Smooth muscle cell (in vitro differentiated cells): Measurements from ENCODE around the gene CTRB1. TPM values are rescaled to one million over a fixed set of nuclear protein-coding genes. Genes with fewer than 3 reads are reported as not detected.

Experiments used
- DNase-seq: peaks from one replicate; lab custom pipeline; 2025; ENCODE audit not compliant: unreplicated experiment; lab: John Stamatoyannopoulos, UW
- H2AFZ ChIP-seq: fragments of 200-600 bp; sonication (generic); 2 replicates; pipeline ENCODE4 v1.6.0; 2016; ENCODE audit warnings: antibody characterized with exemption, low read depth, mild to moderate bottlenecking
- H3F3A ChIP-seq: fragments of 200-600 bp; sonication (generic); 2 replicates; pipeline ENCODE4 v1.6.0; 2017; ENCODE audit warnings: antibody characterized with exemption, low read depth
- H3K27ac ChIP-seq: fragments of 200-600 bp; sonication (generic); 2 replicates; pipeline ENCODE4 v1.5.1; 2016; ENCODE audit warnings: low read depth, mild to moderate bottlenecking
- H3K27me3 ChIP-seq: fragments of 200-600 bp; sonication (generic); 2 replicates; pipeline ENCODE4 v1.6.1; 2016; ENCODE audit warnings: low read depth, mild to moderate bottlenecking
- H3K36me3 ChIP-seq: fragments of 200-600 bp; sonication (generic); 2 replicates; pipeline ENCODE4 v1.5.1; 2016; ENCODE audit warnings: low read depth
- H3K4me1 ChIP-seq: fragments of 200-600 bp; sonication (generic); 2 replicates; pipeline ENCODE4 v1.5.1; 2016; ENCODE audit warnings: low read depth
- H3K4me2 ChIP-seq: fragments of 200-600 bp; sonication (generic); 2 replicates; pipeline ENCODE4 v1.6.0; 2016; ENCODE audit warnings: mild to moderate bottlenecking
- H3K4me3 ChIP-seq: fragments of 200-600 bp; sonication (generic); 2 replicates; pipeline ENCODE4 v1.5.1; 2016; ENCODE audit warnings: mild to moderate bottlenecking
- H3K79me2 ChIP-seq: fragments of 200-600 bp; sonication (generic); 2 replicates; pipeline ENCODE4 v1.6.0; 2016; ENCODE audit warnings: low read depth, mild to moderate bottlenecking
- H3K9ac ChIP-seq: fragments of 200-600 bp; sonication (generic); 2 replicates; pipeline ENCODE4 v1.6.0; 2016; ENCODE audit warnings: low read depth
- H3K9me3 ChIP-seq: fragments of 200-600 bp; sonication (generic); replicated peaks from 2 replicates; pipeline ENCODE4 v1.5.1; 2016; ENCODE audit warnings: low read depth
- H4K20me1 ChIP-seq: fragments of 200-600 bp; sonication (generic); 2 replicates; pipeline ENCODE4 v1.6.0; 2016; ENCODE audit warnings: low read depth
- CTCF ChIP-seq: fragments of 200-600 bp; sonication (generic); IDR thresholded peaks from 2 replicates; pipeline ENCODE4 v1.5.1; 2017; ENCODE audit warnings: borderline replicate concordance, mild to moderate bottlenecking, antibody characterized with exemption; ENCODE audit not compliant: insufficient read depth, poor library complexity, severe bottlenecking
- WGBS: methylation state at CpG from one replicate; pipeline ENCODE4 v1.1.7; 2016; ENCODE audit warnings: low lambda C conversion rate; 5-methylcytosine and 5-hydroxymethylcytosine counted together
- polyA plus RNA-seq: library from polyadenylated mRNA; unstranded; fragments of >200 nt; fragmentation: Nextera tagmentation; extraction: Ambion mirVana; gene quantifications from 2 replicates; pipeline ENCODE4 v1.2.1, GENCODE V29; 2016
- total RNA-seq: library from RNA; depleted of rRNA; stranded (reverse); fragments of >200 nt; gene quantifications from 2 replicates; pipeline ENCODE4 v1.2.3, GENCODE V29; 2014

Gene CTRB1
- total and polyA plus RNA-seq, 2 experiments from 2014 or later = 1.9 TPM; not detected in 1

GRCh38 chr16:75216576-75216975 lies 2.2 kb upstream of the CTRB1 start:
- H3K27me3 ChIP-seq = no peaks in the 10 kb centered on the region
- no peaks in the 10 kb centered on the region for H3F3A ChIP-seq
- H3K4me3 ChIP-seq = no peak overlapping the region
- H3K27ac ChIP-seq = peak overlapping the region; percentile 79
- H3K4me2 ChIP-seq = no peak overlapping the region
- no peak for TF ChIP-seq CTCF
- H3K9ac ChIP-seq = peak overlapping the region; percentile 30
- no peaks in the 10 kb centered on the region for H3K9me3 ChIP-seq
- no peaks in the 10 kb centered on the region for H3K36me3 ChIP-seq
- no peaks in the 10 kb centered on the region for H3K79me2 ChIP-seq
- 92% methylated on average over 7 of the region's 7 CpGs for WGBS
- no peaks in the 10 kb centered on the region for H3K4me1 ChIP-seq
- no peak for DNase-seq
- no peak overlapping the region for H2AFZ ChIP-seq
- no peaks in the 10 kb centered on the region for H4K20me1 ChIP-seq

GRCh38 chr16:75217389-75217851 lies 1.4 kb upstream of the CTRB1 start:
- H3K27me3 ChIP-seq = no peaks in the 10 kb centered on the region
- H3K4me2 ChIP-seq = no peak overlapping the region
- no peaks in the 10 kb centered on the region for H4K20me1 ChIP-seq
- H2AFZ ChIP-seq = no peak overlapping the region
- no peaks in the 10 kb centered on the region for H3K9me3 ChIP-seq
- WGBS = 76% methylated on average over 11 of the region's 11 CpGs
- no peak for TF ChIP-seq CTCF
- no peaks in the 10 kb centered on the region for H3K4me1 ChIP-seq
- no peak overlapping the region for H3K4me3 ChIP-seq
- H3F3A ChIP-seq = no peaks in the 10 kb centered on the region
- H3K9ac ChIP-seq = peak overlapping the region; percentile 16
- no peak for DNase-seq
- H3K79me2 ChIP-seq = no peaks in the 10 kb centered on the region
- H3K27ac ChIP-seq = peak overlapping the region; percentile 79
- no peaks in the 10 kb centered on the region for H3K36me3 ChIP-seq

- no peak for DNase-seq
- no peaks in the 10 kb centered on the region for H3K27me3 ChIP-seq
- no peak overlapping the region for H3K4me2 ChIP-seq
- no peaks in the 10 kb centered on the region for H3K79me2 ChIP-seq
- no peak overlapping the region for H3K27ac ChIP-seq
- H2AFZ ChIP-seq = no peak overlapping the region
- H3K9me3 ChIP-seq = no peaks in the 10 kb centered on the region
- H3K36me3 ChIP-seq = no peaks in the 10 kb centered on the region
- TF ChIP-seq CTCF = no peak
- no peaks in the 10 kb centered on the region for H3K4me1 ChIP-seq
- H3K9ac ChIP-seq = no peak overlapping the region
- 91% methylated on average over 4 of the region's 4 CpGs for WGBS
- no peaks in the 10 kb centered on the region for H4K20me1 ChIP-seq
- H3F3A ChIP-seq = no peaks in the 10 kb centered on the region
- H3K4me3 ChIP-seq = no peak overlapping the region
Observed at GRCh38 chr16:75219088-75219487, 300 bp downstream of the CTRB1 start.

GRCh38 chr16:75219838-75220237 lies 1.1 kb downstream of the CTRB1 start:
- no peaks in the 10 kb centered on the region for H3K4me1 ChIP-seq
- DNase-seq = no peak
- no peaks in the 10 kb centered on the region for H3K79me2 ChIP-seq
- H3K36me3 ChIP-seq = no peaks in the 10 kb centered on the region
- H3K9me3 ChIP-seq = no peaks in the 10 kb centered on the region
- no peak overlapping the region for H2AFZ ChIP-seq
- H4K20me1 ChIP-seq = peaks cover 6% of the 10 kb centered on the region
- TF ChIP-seq CTCF = no peak
- H3F3A ChIP-seq = no peaks in the 10 kb centered on the region
- H3K9ac ChIP-seq = no peak overlapping the region
- H3K4me3 ChIP-seq = no peak overlapping the region
- 94% methylated on average over 5 of the region's 5 CpGs for WGBS
- H3K4me2 ChIP-seq = no peak overlapping the region
- no peaks in the 10 kb centered on the region for H3K27me3 ChIP-seq
- no peak overlapping the region for H3K27ac ChIP-seq
